Suppressor macrophage (primary cell): ENCODE measurements around the gene KNDC1.
"Not testable (repeated sequence)": the region's sequence is repeated elsewhere in the genome, so short reads cannot be mapped to it uniquely, and the experiment has no call there.

Source experiments
- DNase-seq, 4 experiments: peaks; one replicate each; pipeline ENCODE4 v3.0.0-alpha.2; 2020 to 2022

Gene KNDC1

GRCh38 chr10:133140417-133141143 is 19.4 kb upstream of the KNDC1 start:
- no peak for DNase-seq

- no peak for DNase-seq
Observed at GRCh38 chr10:133141144-133141957, 18.7 kb upstream of the KNDC1 start.

GRCh38 chr10:133141958-133142340 is 18.1 kb upstream of the KNDC1 start:
- no peak for DNase-seq

GRCh38 chr10:133142523-133143199 is 17.4 kb upstream of the KNDC1 start:
- no peak for DNase-seq

- DNase-seq = no peak
Observed at GRCh38 chr10:133143200-133143533, 16.9 kb upstream of the KNDC1 start.

GRCh38 chr10:133143546-133143945 is 16.5 kb upstream of the KNDC1 start:
- DNase-seq = no peak

- no peak for DNase-seq
Observed at GRCh38 chr10:133144771-133145170, 15.2 kb upstream of the KNDC1 start.

- DNase-seq = no peak
Observed at GRCh38 chr10:133150226-133150625, 9.8 kb upstream of the KNDC1 start.

GRCh38 chr10:133150656-133151055 is 9.4 kb upstream of the KNDC1 start:
- DNase-seq = no peak

- not testable (repeated sequence) for DNase-seq
Observed at GRCh38 chr10:133151071-133151470, 8.9 kb upstream of the KNDC1 start.

GRCh38 chr10:133151543-133151972 is 8.5 kb upstream of the KNDC1 start:
- DNase-seq = no peak

- no peak for DNase-seq
Observed at GRCh38 chr10:133154411-133154810, 5.6 kb upstream of the KNDC1 start.

- DNase-seq = no peak
Observed at GRCh38 chr10:133154996-133155778, 4.8 kb upstream of the KNDC1 start.

- DNase-seq = no peak
Observed at GRCh38 chr10:133156674-133157579, 3.1 kb upstream of the KNDC1 start.

GRCh38 chr10:133157662-133158436 is 2.2 kb upstream of the KNDC1 start:
- DNase-seq = no peak

GRCh38 chr10:133158437-133158755 is 1.6 kb upstream of the KNDC1 start:
- no peak for DNase-seq

GRCh38 chr10:133158756-133159610 is 1.0 kb upstream of the KNDC1 start:
- no peak for DNase-seq

- DNase-seq = no peak
Observed at GRCh38 chr10:133159611-133159949, 439 bp upstream of the KNDC1 start.

GRCh38 chr10:133160826-133161471 is 930 bp downstream of the KNDC1 start:
- DNase-seq = no peak
